Uterus (tissue), 4 donors: ENCODE results near the gene INHA. TPM values are rescaled to one million over a fixed set of nuclear protein-coding genes. Genes with fewer than 3 reads are reported as not detected.

Source experiments
- DNase-seq, 2 donors: peaks; one replicate each; pipeline ENCODE4 v3.0.0-alpha.2; 2019 to 2020
- H3K27ac ChIP-seq, 2 donors: fragments of 200-600 bp; sonication (generic); 1 replicate in 1 of 2; 2 replicates in 1 of 2; pipeline ENCODE4 v1.5.1; 2016 to 2018
- H3K27me3 ChIP-seq, 2 donors: fragments of 200-600 bp; sonication (generic); one replicate each; pipeline ENCODE4 v1.5.1; 2018 to 2019; ENCODE audit warnings: control low read depth in 1 of 2
- H3K36me3 ChIP-seq, 2 donors: fragments of 200-600 bp; sonication (generic); one replicate each; pipeline ENCODE4 v1.5.1; 2019; ENCODE audit warnings: control low read depth in 1 of 2
- H3K4me1 ChIP-seq, 2 donors: fragments of 200-600 bp; sonication (generic); one replicate each; pipeline ENCODE4 v1.5.1; 2018 to 2019; ENCODE audit warnings: control low read depth in 1 of 2
- H3K4me3 ChIP-seq, 2 donors: fragments of 200-600 bp; sonication (generic); 1 replicate in 1 of 2; 2 replicates in 1 of 2; pipeline ENCODE4 v1.5.1; 2018 to 2019; ENCODE audit warnings: mild to moderate bottlenecking in 1 of 2
- H3K9me3 ChIP-seq, 2 donors: fragments of 200-600 bp; sonication (generic); one replicate each; pipeline ENCODE4 v1.5.1; 2019; ENCODE audit warnings: control low read depth in 1 of 2
- CTCF ChIP-seq, 4 experiments: fragments of 200-600 bp in 2 of 4; fragments of 450-650 bp in 2 of 4; sonication (generic) in 2 of 4; IDR thresholded peaks; one replicate each; pipeline ENCODE4 v1.5.1; 2016 to 2019; ENCODE audit warnings: antibody characterized with exemption in 4 of 4, mild to moderate bottlenecking in 2 of 4, moderate library complexity in 1 of 4
- POLR2A ChIP-seq, 2 donors: fragments of 450-650 bp; IDR thresholded peaks; one replicate each; pipeline ENCODE4 v1.6.1; 2016; ENCODE audit warnings: antibody characterized with exemption in 2 of 2, mild to moderate bottlenecking in 1 of 2, moderate library complexity in 1 of 2
- intact Hi-C: fragments of 100-400 bp; cut with DNase I; formaldehyde crosslinking; loops from one replicate; pipeline ENCODE4 v1.15.1; 2023; ENCODE audit warnings: low total_unique reads
- total RNA-seq, 4 donors: library from RNA; depleted of rRNA in 3 of 4; stranded (reverse); fragments of >200 nt in 3 of 4; gene quantifications; one replicate each; pipeline versions ENCODE4 v1.1.0 to v1.2.4, GENCODE V29; 2014 to 2023
- donor health status: DM: yes; HTN: yes; CAD: no.

INHA gene
- total RNA-seq, 4 donors from 2014 or later, result 2.4 TPM; not detected in 3

DNA sequence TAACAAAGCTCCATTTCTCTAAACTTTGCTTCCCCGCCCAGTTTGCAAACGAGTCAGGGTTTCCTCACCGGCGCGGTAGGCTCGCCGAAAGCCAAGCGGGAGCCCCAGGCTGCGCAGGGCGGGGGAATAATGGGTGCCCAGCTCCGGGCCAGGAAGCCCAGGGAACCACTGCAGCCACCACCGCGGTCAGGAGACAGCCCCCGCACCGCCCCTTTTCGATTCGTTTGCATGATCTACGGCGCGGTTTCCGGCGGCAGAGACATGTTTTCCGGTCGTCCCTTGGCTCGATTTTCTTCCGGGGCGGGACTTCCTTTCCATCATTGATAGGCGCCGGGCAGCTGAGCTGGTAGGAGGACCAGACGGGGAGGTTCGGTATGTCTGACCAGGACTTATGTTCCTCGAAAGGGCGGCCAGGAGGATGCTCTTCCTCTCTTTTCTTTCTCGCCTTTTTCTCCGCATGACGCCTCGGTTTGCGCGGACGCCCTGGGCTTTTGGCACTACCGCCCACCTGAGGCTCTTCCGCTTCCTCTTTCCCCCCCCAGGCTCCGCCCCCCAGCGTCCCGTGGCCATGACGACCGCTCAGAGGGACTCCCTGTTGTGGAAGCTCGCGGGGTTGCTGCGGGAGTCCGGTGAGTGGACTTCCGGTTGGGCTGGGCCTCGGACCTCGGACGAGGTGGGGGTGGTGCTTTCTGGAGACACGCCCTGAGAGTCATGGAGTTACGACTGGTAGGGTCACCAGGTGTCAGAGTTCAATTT is 25.6 kb downstream of the INHA start, which contains the start of gene STK11IP:
Gene STK11IP (plus strand): TSS at position 306 of the 756 bp plus-strand sequence. CDS start 263 bp downstream, at position 569.
- TF ChIP-seq CTCF (IDR thresholded peaks at IDR 0.05), result peak in 1 of 4 experiments; percentile 15
- peak; percentile 67 to 73 for TF ChIP-seq POLR2A (IDR thresholded peaks at IDR 0.05)
- H3K4me1 ChIP-seq, result no peaks in the 10 kb centered on the region
- no peaks in the 10 kb centered on the region for H3K27me3 ChIP-seq
- H3K36me3 ChIP-seq, result no peaks in the 10 kb centered on the region
- peak within 1 kb of the TSS; percentile 88 to 92 for H3K27ac ChIP-seq
- H3K9me3 ChIP-seq, result no peaks in the 10 kb centered on the region
- peak within 1 kb of the TSS; percentile 56 to 63 for H3K4me3 ChIP-seq
- intact Hi-C loops, result no loop called here
- peak; percentile 96 to 98 for DNase-seq

DNA sequence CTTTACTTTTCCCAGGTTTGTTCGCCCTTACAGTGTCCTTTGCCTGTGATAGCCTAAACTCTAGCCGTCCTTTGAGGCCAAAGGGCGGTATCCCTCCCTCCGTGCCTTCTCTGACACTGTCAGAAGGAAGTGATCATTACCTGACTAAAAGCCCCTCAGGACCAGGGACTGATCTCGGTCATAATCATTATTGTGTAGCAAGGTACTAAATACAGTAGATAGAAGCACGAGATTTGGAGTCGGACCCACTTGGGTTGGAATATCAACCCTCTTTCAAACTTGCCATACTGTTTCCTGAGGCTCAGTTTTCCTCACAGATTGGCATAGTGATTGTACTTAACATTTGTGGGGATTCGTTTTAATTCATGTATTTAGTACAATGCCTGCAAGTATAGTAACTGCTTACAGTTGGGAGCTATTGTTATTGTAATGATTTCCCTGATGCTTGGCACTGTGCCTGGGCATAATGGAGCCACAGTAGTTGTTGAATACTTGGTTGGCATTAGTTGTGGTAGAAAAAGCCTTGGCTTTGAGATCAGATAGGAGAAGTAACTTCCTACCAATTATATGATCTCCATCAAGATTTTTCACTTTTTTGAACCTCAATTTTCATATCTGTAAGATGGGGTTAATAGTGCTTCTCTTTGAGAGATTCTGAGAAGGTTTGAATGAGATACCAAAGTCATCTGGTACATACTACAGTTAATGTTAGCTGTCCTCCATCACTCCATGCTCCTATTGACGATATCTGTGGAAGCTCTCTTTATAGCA is 26.4 kb downstream of the INHA start:
- Histone ChIP-seq H3K4me3 (peak overlapping the region; percentile 56 to 63), H3K27ac (peak overlapping the region; percentile 88 to 92), H3K9me3 (no peaks in the 10 kb centered on the region), H3K36me3 (no peaks in the 10 kb centered on the region), H3K27me3 (no peaks in the 10 kb centered on the region), H3K4me1 (no peaks in the 10 kb centered on the region)
- TF ChIP-seq POLR2A (IDR thresholded peaks at IDR 0.05), result no peak
- TF ChIP-seq CTCF (IDR thresholded peaks at IDR 0.05), result no peak
- no peak for DNase-seq
- intact Hi-C loops, result no loop called here

DNA sequence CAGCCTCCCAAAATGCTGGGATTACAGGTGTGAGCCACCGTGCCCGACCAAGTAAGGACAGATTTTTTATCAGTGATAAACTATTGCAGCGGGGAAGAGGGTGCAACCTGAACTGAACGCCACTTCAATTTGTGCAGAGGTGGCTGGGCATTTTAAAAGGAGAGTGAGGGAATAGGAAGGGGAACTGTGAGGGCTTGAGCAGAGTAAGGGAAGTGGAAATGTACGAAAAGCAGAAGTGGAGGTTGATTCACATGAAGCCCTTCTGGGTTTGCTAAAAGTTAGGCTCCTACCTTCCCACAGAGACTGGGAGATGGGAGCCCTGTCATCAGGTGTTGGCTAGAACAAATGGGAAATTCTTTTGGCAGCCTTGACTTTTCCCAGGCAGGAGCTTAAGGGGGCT is 31.7 kb downstream of the INHA start:
- DNase-seq, result no peak
- Histone ChIP-seq H3K27me3 (no peaks in the 10 kb centered on the region), H3K36me3 (no peaks in the 10 kb centered on the region), H3K4me3 (no peak overlapping the region), H3K27ac (no peak overlapping the region), H3K9me3 (no peaks in the 10 kb centered on the region), H3K4me1 (no peaks in the 10 kb centered on the region)
- TF ChIP-seq CTCF (IDR thresholded peaks at IDR 0.05) (no peak), POLR2A (IDR thresholded peaks at IDR 0.05) (no peak)
- intact Hi-C loops, result no loop called here

- TF ChIP-seq CTCF (IDR thresholded peaks at IDR 0.05) (no peak), POLR2A (IDR thresholded peaks at IDR 0.05) (no peak)
- H3K36me3 ChIP-seq, result no peaks in the 10 kb centered on the region
- no peak overlapping the region for H3K4me3 ChIP-seq
- no peak for DNase-seq
- no peaks in the 10 kb centered on the region for H3K9me3 ChIP-seq
- peaks cover 0 to 6% of the 10 kb centered on the region in 2 donors for H3K4me1 ChIP-seq
- no peak overlapping the region for H3K27ac ChIP-seq
- no peaks in the 10 kb centered on the region for H3K27me3 ChIP-seq
- intact Hi-C loops, result no loop called here
Measured at GRCh38 chr2:219605607-219605954, 33.5 kb downstream of the INHA start.

DNA sequence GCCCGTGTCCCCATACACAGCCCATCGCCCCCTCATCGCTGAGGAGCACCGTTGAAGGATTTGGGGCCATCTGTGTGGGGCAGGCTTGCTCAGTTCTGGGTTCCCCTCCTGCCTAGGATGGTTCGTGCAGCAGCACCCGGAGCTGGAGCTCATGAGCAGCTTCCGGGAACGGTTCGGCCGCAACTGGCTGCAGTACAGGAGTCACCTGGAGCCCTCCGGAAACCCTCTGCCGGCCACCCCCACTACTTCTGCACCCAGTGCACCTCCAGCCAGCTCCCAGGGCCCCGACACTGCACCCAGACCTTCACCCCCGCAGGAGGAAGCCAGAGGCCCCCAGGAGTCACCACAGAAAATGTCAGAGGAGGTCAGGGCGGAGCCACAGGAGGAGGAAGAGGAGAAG is 35.8 kb downstream of the INHA start:
- TF ChIP-seq POLR2A (IDR thresholded peaks at IDR 0.05), result no peak
- TF ChIP-seq CTCF (IDR thresholded peaks at IDR 0.05), result no peak
- H3K4me3 ChIP-seq, result no peak overlapping the region
- intact Hi-C loops, result no loop called here
- H3K27ac ChIP-seq, result peak overlapping the region in 1 of 2 donors; percentile 84
- peaks cover 0 to 6% of the 10 kb centered on the region in 2 donors for H3K4me1 ChIP-seq
- H3K36me3 ChIP-seq, result no peaks in the 10 kb centered on the region
- H3K9me3 ChIP-seq, result no peaks in the 10 kb centered on the region
- DNase-seq, result no peak
- no peaks in the 10 kb centered on the region for H3K27me3 ChIP-seq
